AG04450 (cell line): ENCODE measurements around the gene MICALL2. TPM values are rescaled to one million over a fixed set of nuclear protein-coding genes. Genes with fewer than 3 reads are reported as not detected.

Experiments
- CTCF ChIA-PET: fragments of 300-600, 350-600 bp; formaldehyde crosslinking; extraction: SDS; loops from one replicate; lab custom pipeline; 2022; ENCODE audit warnings: antibody characterized with exemption, inconsistent platforms; lab: Charles Lee
- POLR2A ChIA-PET: fragments of 350-600 bp; formaldehyde crosslinking; extraction: SDS; loops from one replicate; lab custom pipeline; 2021; ENCODE audit warnings: antibody characterized with exemption, inconsistent platforms; lab: Yijun Ruan, JAX
- DNase-seq: peaks from one replicate; pipeline ENCODE4 v3.0.0-alpha.2; 2011; ENCODE audit warnings: low read depth, low spot score
- H3K27ac ChIP-seq: one replicate; pipeline ENCODE4 v1.5.1; 2012; ENCODE audit warnings: low read depth, low read length, control low read depth
- H3K27me3 ChIP-seq: one replicate; pipeline ENCODE4 v1.6.0; 2012; ENCODE audit warnings: low read length; ENCODE audit not compliant: control insufficient read depth, insufficient read depth
- H3K4me3 ChIP-seq: 2 replicates; pipeline ENCODE4 v1.5.1; 2011; ENCODE audit warnings: mild to moderate bottlenecking, low read depth, low read length, control low read depth
- H3K9me3 ChIP-seq: 2 replicates; pipeline ENCODE4 v1.5.1; 2012; ENCODE audit warnings: low read length; ENCODE audit not compliant: control insufficient read depth, insufficient read depth
- CTCF ChIP-seq: IDR thresholded peaks from 2 replicates; pipeline ENCODE4 v1.5.1; 2011; ENCODE audit warnings: low read depth, low read length, control low read depth, inconsistent platforms
- polyA plus RNA-seq: library from polyadenylated mRNA; depleted of rRNA; stranded (reverse); fragments of >200 nt; gene quantifications from 2 replicates; pipeline ENCODE4 v1.2.3, GENCODE V29; 2011

MICALL2 gene
- polyA plus RNA-seq, 1 experiment = 8.5 TPM

GRCh38 chr7:1499367-1500029, 40.2 kb upstream of the MICALL2 start:
- Histone ChIP-seq H3K27me3 (no peaks in the 10 kb centered on the region), H3K4me3 (no peak overlapping the region), H3K9me3 (no peaks in the 10 kb centered on the region), H3K27ac (no peak overlapping the region)
- no peak for DNase-seq
- ChIA-PET POLR2A (no interaction called here), CTCF (no interaction called here)
- no peak for TF ChIP-seq CTCF

GRCh38 chr7:1498370-1499305, 39.4 kb upstream of the MICALL2 start:
- Histone ChIP-seq H3K27ac (no peak overlapping the region), H3K27me3 (no peaks in the 10 kb centered on the region), H3K4me3 (no peak overlapping the region), H3K9me3 (no peaks in the 10 kb centered on the region; the same call in 1 of the 2 replicates)
- ChIA-PET CTCF (no interaction called here), POLR2A (no interaction called here)
- DNase-seq = no peak
- TF ChIP-seq CTCF = no peak

- TF ChIP-seq CTCF = no peak
- Histone ChIP-seq H3K27ac (no peak overlapping the region), H3K27me3 (no peaks in the 10 kb centered on the region), H3K9me3 (no peaks in the 10 kb centered on the region; the same call in 1 of the 2 replicates), H3K4me3 (no peak overlapping the region)
- POLR2A ChIA-PET = interaction anchor here (0.7 kb wide), 1 partner anchor 14 kb away, joined by 3 read pairs; no protein-coding TSS in a partner anchor
- no peak for DNase-seq
- CTCF ChIA-PET = no interaction called here
Observed at GRCh38 chr7:1497293-1497927, 38.1 kb upstream of the MICALL2 start.

- Histone ChIP-seq H3K4me3 (no peak overlapping the region), H3K27me3 (no peaks in the 10 kb centered on the region), H3K27ac (no peak overlapping the region), H3K9me3 (no peaks in the 10 kb centered on the region; the same call in 1 of the 2 replicates)
- TF ChIP-seq CTCF = no peak
- ChIA-PET POLR2A (no interaction called here), CTCF (no interaction called here)
- DNase-seq = no peak
Observed at GRCh38 chr7:1496531-1497292, 37.4 kb upstream of the MICALL2 start.
